GM18858 (cell line): ENCODE data around the gene OPCML.
"Not testable (repeated sequence)": the region's sequence is repeated elsewhere in the genome, so short reads cannot be mapped to it uniquely, and the experiment has no call there.

Experiments
- ATAC-seq: cut with Tn5 transposase; IDR thresholded peaks from one replicate; pipeline ENCODE4 v1.9.1; 2021; ENCODE audit not compliant: unreplicated experiment

The OPCML gene

DNA sequence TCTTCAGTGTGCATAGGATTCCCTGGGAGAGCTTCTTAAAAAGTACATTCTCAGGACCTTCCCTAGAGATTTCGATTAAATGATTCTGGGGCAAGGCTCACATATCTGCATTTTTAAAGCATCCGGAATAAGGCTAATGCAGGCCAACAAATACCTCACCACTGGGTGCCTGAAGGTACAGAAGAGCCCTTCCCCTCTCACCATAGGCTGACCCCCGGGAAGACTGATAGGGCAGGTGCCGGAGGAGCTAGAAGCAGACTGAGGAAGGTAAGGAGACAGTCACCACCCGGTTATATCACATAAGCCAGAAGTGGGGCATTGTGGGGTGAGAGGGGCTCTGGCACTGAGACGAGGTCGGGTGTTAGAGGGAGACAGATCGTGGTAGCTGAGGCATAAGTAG lies 1102.6 kb downstream of the OPCML start:
- no peak for ATAC-seq

DNA sequence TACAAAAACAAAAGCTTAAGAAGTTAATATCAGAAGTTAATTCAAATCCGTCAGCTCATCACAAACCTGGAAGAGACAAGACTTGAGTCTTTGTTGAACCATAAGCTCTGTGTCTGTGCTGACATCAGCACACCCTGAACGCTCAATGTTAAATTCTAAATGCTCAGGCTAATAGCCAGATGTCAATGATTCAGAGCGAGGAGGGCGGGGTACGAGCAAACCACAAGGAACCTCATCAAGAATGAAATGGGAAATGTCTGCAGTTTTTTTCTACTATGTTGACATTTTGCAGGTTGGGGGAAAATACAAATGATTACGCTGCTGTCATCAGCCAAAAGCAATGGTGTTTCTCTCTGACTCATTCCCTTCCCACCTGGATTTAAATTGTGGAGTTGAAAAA lies 1104.7 kb downstream of the OPCML start:
- ATAC-seq, result no peak

DNA sequence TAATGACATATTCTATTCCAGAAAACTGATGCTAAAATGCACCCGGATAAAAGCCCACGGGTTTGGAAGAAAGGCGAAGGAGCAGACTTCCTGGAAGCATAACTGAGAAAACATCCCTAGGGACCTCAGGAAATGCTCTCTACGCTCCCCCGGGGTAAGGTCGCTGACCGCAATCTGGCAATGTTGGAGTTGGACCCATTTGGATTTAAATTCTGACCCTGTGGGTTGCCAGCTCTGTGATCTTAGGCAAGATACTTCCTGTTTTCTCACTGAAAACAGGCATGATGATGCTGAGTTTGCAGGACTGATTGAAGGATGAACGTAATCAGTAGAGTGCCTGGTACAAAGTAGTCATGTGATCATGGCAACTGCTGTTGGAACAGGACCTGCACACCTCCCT lies 1107.9 kb downstream of the OPCML start:
- no peak for ATAC-seq

DNA sequence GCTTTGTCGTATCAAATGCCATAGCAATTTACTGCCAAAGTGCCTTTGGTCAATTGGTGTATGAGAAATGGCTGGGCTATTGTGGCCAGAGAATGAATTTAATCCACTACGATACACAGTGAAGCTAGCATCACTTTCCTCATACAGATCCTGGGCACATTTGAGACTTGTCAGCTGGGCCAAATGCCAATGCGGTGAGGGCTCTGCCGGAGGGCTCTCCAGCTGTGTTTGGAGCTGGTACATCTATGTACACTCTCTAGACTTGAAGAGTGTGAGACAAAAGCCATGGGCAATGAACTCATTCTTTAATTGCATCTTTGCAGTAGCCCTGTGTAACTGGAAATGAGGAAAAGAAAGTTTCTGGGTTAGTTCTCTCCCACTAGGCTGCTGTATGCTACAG lies 1109.0 kb downstream of the OPCML start:
- no peak for ATAC-seq

DNA sequence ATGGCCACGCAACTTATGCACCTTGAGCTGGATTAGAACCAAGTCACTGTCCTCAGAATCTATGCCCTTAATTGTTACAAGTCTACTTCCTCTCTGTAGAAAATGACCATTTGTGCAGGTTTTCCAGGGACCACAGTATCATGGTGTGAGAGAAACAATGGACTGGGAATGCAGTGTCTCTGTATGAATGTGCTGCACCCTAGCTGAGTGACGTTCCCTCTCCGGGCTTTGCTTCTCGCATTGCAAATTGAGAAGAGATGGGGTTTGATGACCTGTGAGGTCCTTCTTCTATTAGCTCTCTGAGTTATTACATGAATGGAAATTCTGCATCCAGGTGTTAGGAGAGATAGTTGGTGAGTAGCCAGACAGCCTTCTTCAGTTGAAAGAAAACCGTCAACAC lies 1109.6 kb downstream of the OPCML start:
- ATAC-seq, result no peak

DNA sequence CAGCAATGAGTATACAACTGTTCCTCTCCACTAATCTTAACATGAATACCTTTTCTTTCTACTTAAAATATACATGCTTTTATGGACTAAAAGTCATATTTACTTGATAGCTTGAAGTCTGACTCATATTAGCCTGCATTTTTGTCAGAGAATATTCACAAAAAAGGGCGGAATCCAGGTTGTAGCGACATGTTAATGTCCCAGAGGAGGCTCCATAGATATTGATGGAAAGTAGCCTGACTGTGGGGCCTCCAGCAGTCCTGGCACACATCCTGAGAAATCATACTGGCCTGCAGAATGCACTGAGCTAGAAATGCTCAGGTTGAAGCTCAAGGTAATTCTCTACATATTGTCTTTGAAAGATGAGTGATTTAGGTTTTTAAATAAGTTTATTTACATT lies 1110.7 kb downstream of the OPCML start:
- ATAC-seq, result no peak

DNA sequence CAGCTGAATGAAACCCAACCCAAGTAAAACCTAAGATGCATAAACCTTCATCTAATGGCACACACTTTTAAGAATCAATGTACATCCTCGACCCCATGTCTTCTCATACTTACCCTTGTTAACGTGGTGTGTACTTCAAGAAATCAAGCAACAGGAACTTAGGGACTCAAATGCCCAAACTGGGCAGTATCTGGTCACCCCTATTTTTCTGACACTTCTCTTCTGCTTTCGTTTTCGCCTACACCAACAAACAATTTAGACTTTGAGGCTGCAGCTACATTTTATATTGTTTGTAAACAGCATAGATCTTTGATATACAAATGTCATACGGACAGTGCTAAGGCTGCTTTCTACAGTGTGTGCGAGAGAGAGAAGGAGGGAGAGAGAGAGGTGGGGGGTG lies 1117.8 kb downstream of the OPCML start:
- ATAC-seq, result no peak

DNA sequence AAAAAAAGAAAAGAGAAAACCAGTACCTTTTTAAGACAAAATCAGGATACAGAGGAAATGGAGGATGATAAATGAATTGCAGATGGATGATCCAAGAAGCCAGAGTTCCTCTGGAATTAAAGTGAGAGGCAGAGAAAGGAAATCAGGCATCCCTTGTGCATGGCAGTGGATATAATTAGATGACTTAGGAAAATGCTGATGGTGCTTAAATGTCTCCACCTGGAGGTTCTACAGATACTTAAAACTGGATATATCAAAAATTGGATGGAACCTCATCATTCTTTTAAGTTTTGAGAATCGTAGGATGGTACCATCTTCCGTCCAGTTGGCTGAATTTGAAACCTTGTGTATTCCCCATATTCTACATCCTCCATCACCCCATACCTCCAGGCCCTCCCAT lies 1121.9 kb downstream of the OPCML start:
- no peak for ATAC-seq

DNA sequence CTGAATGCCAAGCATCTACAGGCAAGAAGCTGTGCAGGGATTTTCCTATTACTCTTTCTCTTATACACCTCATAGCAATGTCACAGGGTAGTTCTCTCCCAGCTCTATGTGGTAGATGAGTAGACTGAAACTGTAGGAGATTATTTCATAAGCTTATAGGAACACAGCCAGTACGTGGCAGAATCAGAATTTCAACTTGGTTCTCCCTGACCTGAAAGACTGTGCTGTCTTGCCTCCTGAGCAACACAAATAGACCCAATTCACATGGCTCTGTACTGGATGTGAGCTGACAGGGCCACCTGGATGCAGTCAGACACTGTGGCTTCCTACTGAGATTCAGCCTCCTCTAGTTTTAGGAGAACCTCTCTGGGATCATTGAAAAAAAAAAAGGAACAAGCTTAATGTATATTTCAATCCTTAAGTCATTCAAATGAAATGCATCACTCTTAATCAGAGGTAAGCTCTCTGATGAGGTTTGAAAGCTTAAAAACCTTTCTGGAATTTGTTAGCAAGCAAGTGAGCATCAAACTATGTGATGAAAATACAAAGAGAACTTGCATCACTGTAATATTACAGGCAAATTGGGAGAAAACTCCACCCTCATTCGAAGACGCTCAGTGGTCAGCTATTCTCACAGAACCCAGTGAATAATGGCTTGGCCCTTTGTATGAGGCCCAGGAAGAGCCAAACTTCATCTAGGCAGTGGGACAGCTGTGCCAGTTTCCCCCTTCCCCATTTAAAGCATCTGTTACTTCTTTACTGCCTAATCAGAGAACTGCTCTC lies 1122.5 kb downstream of the OPCML start:
- no peak for ATAC-seq

DNA sequence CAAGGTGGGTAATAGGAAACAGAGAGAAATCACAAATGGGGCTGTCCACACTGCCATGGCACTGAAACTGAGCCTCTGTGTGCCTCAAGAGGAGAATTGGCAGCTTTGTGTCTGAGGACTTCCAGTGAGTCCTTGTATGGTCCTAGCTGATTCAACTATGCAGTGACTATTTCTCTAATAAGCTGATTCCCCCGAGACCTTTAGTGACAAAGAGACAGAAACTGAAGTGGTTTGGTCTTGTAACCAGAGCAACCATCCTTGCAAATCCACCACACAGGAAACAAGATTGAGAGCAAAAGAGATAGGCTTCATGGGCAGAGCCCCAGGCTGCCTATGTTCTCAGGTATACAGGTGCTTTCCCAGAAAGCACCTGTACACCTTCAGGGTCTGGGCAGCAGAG lies 1123.4 kb downstream of the OPCML start:
- peak; percentile 84 for ATAC-seq

DNA sequence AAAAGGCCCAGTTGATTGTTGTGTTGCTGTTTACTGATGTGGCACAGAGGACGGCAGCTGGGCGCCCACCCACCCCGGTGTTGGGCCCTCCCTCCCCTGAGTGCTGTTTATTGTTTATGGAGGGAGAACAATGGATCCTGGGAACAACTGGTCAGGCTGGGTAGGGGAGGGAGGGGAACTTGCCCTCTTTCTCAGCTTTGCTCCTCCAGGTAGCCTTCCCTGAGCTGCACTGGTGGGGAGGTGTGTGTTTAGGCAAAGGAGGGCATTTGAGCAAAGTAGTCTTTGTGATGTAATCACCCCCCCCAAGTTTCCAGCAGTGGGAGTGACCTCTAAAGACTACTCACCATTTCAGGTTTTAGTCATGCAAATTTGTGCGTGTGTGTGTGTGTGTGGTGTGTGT lies 1126.6 kb downstream of the OPCML start:
- ATAC-seq, result no peak

DNA sequence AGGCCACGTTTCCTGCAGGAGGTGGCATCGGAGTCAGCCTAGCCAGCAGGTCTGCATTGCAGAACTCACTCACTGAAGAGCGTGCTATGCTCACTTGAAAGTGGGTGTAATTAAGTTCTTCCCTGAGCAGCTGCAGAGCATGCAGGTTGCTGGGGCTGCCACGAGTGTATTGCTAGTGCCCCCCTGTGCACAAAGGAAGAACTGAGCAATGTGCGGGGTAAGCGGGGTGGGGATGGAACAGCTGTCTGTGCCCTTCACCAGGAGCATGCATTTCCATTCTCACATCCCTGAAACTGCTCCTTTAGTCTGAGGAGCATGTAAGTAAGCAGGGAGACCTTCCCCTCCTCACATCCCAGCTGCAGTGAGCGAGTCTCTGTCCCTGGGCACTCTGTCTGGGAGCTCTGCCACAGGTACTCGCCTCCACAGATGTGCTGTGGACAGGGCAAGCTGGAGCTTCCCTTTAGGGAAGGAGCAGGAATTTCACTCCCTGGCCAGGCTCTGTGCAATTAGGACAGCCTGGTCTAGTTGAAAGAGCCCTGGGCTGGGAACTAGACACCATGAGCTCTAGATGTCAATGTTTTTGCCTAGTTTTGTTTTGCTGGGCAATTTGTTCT lies 1130.1 kb downstream of the OPCML start:
- peak; percentile 86 for ATAC-seq

DNA sequence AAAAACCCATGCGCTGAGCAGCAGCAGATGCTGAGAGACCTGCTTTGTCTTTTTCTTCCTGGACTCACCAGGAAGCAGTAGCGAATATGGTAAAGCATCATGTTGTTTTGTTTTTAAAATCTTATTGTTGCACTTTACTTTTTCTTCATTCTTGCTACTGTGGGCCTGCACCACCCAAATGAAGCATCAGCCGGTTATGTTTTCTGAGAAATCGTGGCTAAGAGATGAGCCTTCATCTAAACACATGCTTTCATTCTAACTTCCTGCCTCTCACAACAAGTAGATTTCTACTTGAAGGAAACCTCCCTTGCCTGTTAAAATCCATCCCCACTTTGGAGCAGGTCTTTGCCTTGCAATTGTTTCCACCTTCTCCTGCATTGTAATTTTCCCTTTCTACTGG lies 1136.0 kb downstream of the OPCML start:
- ATAC-seq, result no peak

DNA sequence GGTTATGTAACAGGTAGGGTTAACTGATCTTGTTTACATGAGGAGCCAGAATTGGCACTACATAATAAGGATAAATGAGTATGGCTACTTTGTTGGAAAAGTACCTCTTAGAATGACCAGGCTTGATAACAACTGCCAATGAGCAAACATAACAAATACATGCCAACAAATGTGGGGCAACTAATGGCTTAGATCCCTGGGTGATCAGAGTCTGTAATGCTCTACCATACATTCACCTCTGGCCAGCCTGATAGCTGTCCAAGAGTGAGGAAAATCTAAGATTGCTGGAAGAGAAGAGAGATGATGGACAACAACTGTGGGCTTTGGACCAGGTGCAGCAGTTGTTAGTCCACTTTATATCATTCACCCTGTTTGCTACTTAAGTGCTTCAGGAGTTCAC lies 1136.9 kb downstream of the OPCML start:
- ATAC-seq, result no peak

DNA sequence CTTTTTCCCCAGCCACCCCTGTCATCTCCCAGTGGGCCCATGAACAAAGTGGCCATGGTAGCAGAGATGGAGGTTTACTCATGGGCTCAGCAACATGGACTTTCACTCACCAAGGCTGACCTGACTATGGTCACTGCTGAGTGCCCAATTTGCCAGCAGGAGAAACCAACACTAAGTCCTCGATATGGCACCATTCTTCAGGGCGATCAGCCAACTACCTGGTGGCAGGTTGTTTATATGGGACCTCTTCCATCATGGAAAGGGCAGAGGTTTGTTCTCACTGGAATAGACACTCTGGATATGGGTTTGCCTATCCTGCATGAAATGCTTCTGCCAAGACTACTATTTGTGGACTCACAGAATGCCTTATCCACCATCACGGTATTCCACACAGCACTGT lies 1152.8 kb downstream of the OPCML start:
- no peak for ATAC-seq

DNA sequence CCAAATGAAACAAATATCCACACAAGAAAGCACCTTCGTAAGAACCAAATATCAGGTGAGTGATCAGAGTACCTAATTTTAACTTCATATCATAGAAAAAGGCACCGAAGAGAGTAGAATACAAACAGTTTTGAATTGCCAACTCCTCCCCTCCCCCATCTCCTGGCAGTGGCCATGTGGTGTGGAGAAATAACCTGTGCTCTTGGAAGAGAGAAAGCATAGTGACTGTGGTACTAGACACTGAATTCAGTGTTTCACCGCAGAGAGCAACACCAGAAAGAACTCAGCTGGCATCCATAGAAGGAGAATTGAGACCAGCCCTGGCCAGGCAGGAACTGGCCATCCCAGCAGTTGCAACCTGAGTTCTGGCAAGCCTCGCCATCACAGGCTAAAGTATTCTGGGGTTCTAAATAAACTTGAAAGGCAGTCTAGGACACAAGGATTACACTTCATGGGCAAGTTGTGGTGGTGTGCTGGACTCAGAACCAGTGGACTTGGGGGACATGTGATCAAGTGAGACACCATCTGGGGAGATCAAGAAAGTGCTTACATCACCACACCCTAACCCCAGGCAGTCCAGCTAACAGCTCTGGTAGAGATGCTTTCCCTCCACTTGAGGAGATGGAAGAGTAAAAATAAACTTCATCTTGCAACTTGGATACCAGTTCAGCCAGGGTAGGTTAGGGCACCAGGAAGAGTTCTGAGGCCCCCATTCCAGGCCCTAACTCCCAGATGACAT lies 1158.7 kb downstream of the OPCML start:
- ATAC-seq, result no peak

DNA sequence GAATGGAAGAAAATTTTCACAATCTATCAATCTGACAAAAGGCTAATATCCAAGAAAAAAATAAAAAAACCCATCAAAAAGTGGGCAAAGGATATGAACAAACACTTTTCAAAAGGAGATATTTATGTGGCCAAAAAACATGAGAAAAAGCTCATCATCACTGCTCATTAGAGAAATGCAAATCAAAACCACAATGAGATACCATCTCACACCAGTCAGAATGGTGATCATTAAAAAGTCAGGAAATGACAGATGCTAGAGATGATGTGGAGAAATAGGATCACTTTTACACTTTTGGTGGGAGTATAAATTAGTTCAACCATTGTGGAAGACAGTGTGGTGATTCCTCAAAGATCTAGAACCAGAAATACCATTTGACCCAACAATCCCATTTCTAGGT lies 1162.2 kb downstream of the OPCML start:
- not testable (repeated sequence) for ATAC-seq

DNA sequence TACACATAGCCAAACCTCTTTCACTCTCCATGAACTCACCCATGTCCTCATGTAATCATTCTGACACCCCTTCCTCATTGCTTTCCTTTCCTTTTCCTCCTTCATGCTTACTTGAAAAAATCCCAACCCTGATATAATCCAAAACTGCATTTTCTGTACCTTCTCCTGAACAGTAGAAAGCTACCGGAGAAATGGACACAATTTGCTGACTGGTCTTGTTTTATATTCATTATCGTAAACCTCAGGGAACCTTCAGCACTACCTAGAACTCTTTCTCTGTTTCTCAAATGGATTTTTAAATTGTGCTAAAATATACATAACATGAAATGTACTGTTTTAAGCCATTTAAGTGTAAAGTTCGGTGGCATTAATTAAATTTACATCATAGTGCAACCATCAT lies 1165.0 kb downstream of the OPCML start:
- ATAC-seq, result no peak

DNA sequence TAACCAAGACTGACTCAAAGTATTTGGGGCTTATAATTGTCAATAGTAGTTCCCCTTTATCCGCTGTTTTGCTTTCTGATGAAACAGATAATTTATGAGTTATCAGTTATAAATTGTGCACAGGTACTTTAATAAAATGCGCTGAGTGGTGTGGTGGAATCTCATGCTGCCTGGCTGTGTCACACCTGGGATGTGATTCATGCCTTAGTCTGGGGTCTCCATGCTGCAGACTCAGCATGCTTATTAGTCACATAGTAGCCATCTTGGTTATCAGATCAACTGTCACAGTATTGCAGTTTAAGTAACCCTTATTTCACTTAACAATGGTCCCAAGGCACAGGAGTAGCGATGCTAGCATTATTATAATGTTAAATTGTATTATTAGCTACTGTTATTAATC lies 1166.7 kb downstream of the OPCML start:
- no peak for ATAC-seq
